Suprapubic skin (tissue), 4 donors: ENCODE measurements around the gene ERCC1. TPM values are rescaled to one million over a fixed set of nuclear protein-coding genes. Genes with fewer than 3 reads are reported as not detected.

Source experiments
- DNase-seq, 2 donors: peaks; one replicate each; pipeline ENCODE4 v3.0.0-alpha.2; 2019; ENCODE audit warnings: low spot score in 2 of 2
- H3K27ac ChIP-seq: fragments of 200-600 bp; sonication (generic); one replicate; pipeline ENCODE4 v1.5.1; 2019
- H3K27me3 ChIP-seq: fragments of 200-600 bp; sonication (generic); one replicate; pipeline ENCODE4 v1.5.1; 2019
- H3K36me3 ChIP-seq: fragments of 200-600 bp; sonication (generic); one replicate; pipeline ENCODE4 v1.5.1; 2019
- H3K4me1 ChIP-seq: fragments of 200-600 bp; sonication (generic); one replicate; pipeline ENCODE4 v1.5.1; 2019
- H3K4me3 ChIP-seq: fragments of 200-600 bp; sonication (generic); one replicate; pipeline ENCODE4 v1.5.1; 2019; ENCODE audit warnings: mild to moderate bottlenecking
- H3K9me3 ChIP-seq: fragments of 200-600 bp; sonication (generic); one replicate; pipeline ENCODE4 v1.5.1; 2019
- CTCF ChIP-seq, 2 donors: fragments of 200-600 bp in 1 of 2; fragments of 450-650 bp in 1 of 2; sonication (generic) in 1 of 2; IDR thresholded peaks; one replicate each; pipeline ENCODE4 v1.5.1; 2016 to 2019; ENCODE audit warnings: antibody characterized with exemption in 2 of 2, mild to moderate bottlenecking in 1 of 2, moderate library complexity in 1 of 2
- EP300 ChIP-seq: sonication (generic); formaldehyde crosslinking; IDR thresholded peaks from one replicate; pipeline ENCODE4 v1.6.1; 2017; ENCODE audit warnings: antibody characterized with exemption
- POLR2A ChIP-seq, 2 donors: fragments of 450-650 bp; IDR thresholded peaks; one replicate each; pipeline ENCODE4 v1.6.1; 2017; ENCODE audit warnings: antibody characterized with exemption in 2 of 2, mild to moderate bottlenecking in 2 of 2, moderate library complexity in 2 of 2
- POLR2AphosphoS5 ChIP-seq, 3 donors: sonication (generic); formaldehyde crosslinking; IDR thresholded peaks; one replicate each; pipeline ENCODE4 v1.6.1; 2017; ENCODE audit warnings: antibody characterized with exemption in 3 of 3
- WGBS: methylation state at CpG from one replicate; pipeline ENCODE4 v1.1.5; 2018; 5-methylcytosine and 5-hydroxymethylcytosine counted together
- total RNA-seq, 4 donors: library from RNA; depleted of rRNA; stranded (reverse); fragments of >200 nt; gene quantifications; one replicate each; pipeline ENCODE4 v1.1.0, GENCODE V29; 2016

The ERCC1 gene
- 100 to 1,000 TPM; 102 to 120 (median 106) TPM for total RNA-seq

GRCh38 chr19:45423589-45424190, at the start of gene ERCC1:
TSS of gene ERCC1 (minus strand) at chr19:45423917. CDS start at chr19:45423374, 543 bp downstream.
- Histone ChIP-seq H3K4me1 (peaks cover 74% of the 10 kb centered on the region), H3K36me3 (peaks cover 26% of the 10 kb centered on the region), H3K4me3 (peak within 1 kb of the TSS; percentile 75), H3K27ac (peak within 1 kb of the TSS; percentile 81), H3K27me3 (no peaks in the 10 kb centered on the region), H3K9me3 (no peaks in the 10 kb centered on the region)
- peak in 1 of 2 donors; percentile 95 for DNase-seq
- WGBS, result under 1% methylated on average over 15 of the region's 37 CpGs
- TF ChIP-seq POLR2AphosphoS5 (IDR thresholded peaks at IDR 0.05) (peak in 1 of 3 donors; percentile 63), EP300 (no peak), CTCF (IDR thresholded peaks at IDR 0.05) (no peak)

GRCh38 chr19:45473367-45473681, 49.6 kb upstream of the ERCC1 start:
- no peak for TF ChIP-seq POLR2AphosphoS5 (IDR thresholded peaks at IDR 0.05)
- no peak overlapping the region for H3K4me3 ChIP-seq
- no peaks in the 10 kb centered on the region for H3K9me3 ChIP-seq
- no peak for DNase-seq
- H3K27ac ChIP-seq, result no peak overlapping the region
- no peaks in the 10 kb centered on the region for H3K27me3 ChIP-seq
- 56% methylated on average over 5 of the region's 5 CpGs for WGBS
- H3K36me3 ChIP-seq, result peaks cover 15% of the 10 kb centered on the region
- peaks cover 39% of the 10 kb centered on the region for H3K4me1 ChIP-seq

- H3K4me3 ChIP-seq, result no peak overlapping the region
- DNase-seq, result peak in 1 of 2 donors; percentile 84
- H3K4me1 ChIP-seq, result peaks cover 39% of the 10 kb centered on the region
- no peaks in the 10 kb centered on the region for H3K9me3 ChIP-seq
- 58% methylated on average over 41 of the region's 44 CpGs for WGBS
- no peaks in the 10 kb centered on the region for H3K27me3 ChIP-seq
- peaks cover 15% of the 10 kb centered on the region for H3K36me3 ChIP-seq
- no peak overlapping the region for H3K27ac ChIP-seq
- TF ChIP-seq CTCF (IDR thresholded peaks at IDR 0.05), result no peak
- no peak for TF ChIP-seq POLR2A (IDR thresholded peaks at IDR 0.05)
- TF ChIP-seq EP300, result no peak
- TF ChIP-seq POLR2AphosphoS5 (IDR thresholded peaks at IDR 0.05), result no peak
These were observed 49.0 kb upstream of the ERCC1 start for GRCh38 chr19:45472563-45473366.

- 70% methylated on average over 7 of the region's 7 CpGs for WGBS
- no peak for DNase-seq
- H3K4me3 ChIP-seq, result no peak overlapping the region
- H3K27ac ChIP-seq, result no peak overlapping the region
- H3K36me3 ChIP-seq, result peaks cover 15% of the 10 kb centered on the region
- no peaks in the 10 kb centered on the region for H3K27me3 ChIP-seq
- peaks cover 39% of the 10 kb centered on the region for H3K4me1 ChIP-seq
- H3K9me3 ChIP-seq, result no peaks in the 10 kb centered on the region
- peak in 1 of 3 donors; percentile 7 for TF ChIP-seq POLR2AphosphoS5 (IDR thresholded peaks at IDR 0.05)
- TF ChIP-seq POLR2A (IDR thresholded peaks at IDR 0.05), result no peak
- no peak for TF ChIP-seq CTCF (IDR thresholded peaks at IDR 0.05)
These were observed 48.3 kb upstream of the ERCC1 start for GRCh38 chr19:45471931-45472562.

GRCh38 chr19:45471111-45471930, 47.6 kb upstream of the ERCC1 start:
- TF ChIP-seq CTCF (IDR thresholded peaks at IDR 0.05), result no peak
- TF ChIP-seq POLR2A (IDR thresholded peaks at IDR 0.05), result no peak
- TF ChIP-seq POLR2AphosphoS5 (IDR thresholded peaks at IDR 0.05), result no peak
- no peak for TF ChIP-seq EP300
- Histone ChIP-seq H3K4me3 (peak overlapping the region; percentile 89), H3K4me1 (peaks cover 40% of the 10 kb centered on the region), H3K36me3 (peaks cover 15% of the 10 kb centered on the region), H3K27ac (no peak overlapping the region), H3K27me3 (no peaks in the 10 kb centered on the region), H3K9me3 (no peaks in the 10 kb centered on the region)
- WGBS, result 90% methylated on average over 16 of the region's 16 CpGs
- DNase-seq, result no peak
